ENCODE data around the gene CYP26B1. TPM values are rescaled to one million over a fixed set of nuclear protein-coding genes. Genes with fewer than 3 reads are reported as not detected.

The CYP26B1 gene
- polyA plus RNA-seq, 4 donors = 0.22 to 6.2 (median 1.6) TPM

GRCh38 chr2:72145658-72146329 is 1.9 kb downstream of the CYP26B1 start:
- peak overlapping the region in 2 of 3 donors; percentile 31 to 34 for H3K4me3 ChIP-seq (ENCODE audit: low read depth in 1 of 3, low read length in 3 of 3)
- H3K9me3 ChIP-seq (ENCODE audit: control insufficient read depth in 2 of 2, insufficient read depth in 1 of 2, low read depth in 1 of 2, low read length in 1 of 2) = peaks cover 0 to 12% of the 10 kb centered on the region in 2 donors
- peaks cover 2 to 54% (median 13%) of the 10 kb centered on the region in 3 donors for H3K4me1 ChIP-seq (ENCODE audit: control insufficient read depth in 3 of 3, insufficient read depth in 2 of 3, low read depth in 1 of 3, low read length in 2 of 3)
- H3K27me3 ChIP-seq (ENCODE audit: control insufficient read depth in 3 of 3, insufficient read depth in 3 of 3, low read length in 3 of 3) = peaks cover 4 to 86% (median 20%) of the 10 kb centered on the region in 3 donors
- 2 to 4% (median 3%) methylated on average over 33 of the region's 33 CpGs for WGBS, 3 donors
- no peaks in the 10 kb centered on the region for H3K36me3 ChIP-seq (ENCODE audit: control insufficient read depth in 3 of 3, insufficient read depth in 2 of 3, low read depth in 1 of 3, low read length in 3 of 3)
- no peak for FAIRE-seq
- DNase-seq = peak in 1 of 2 donors; percentile 16
- no peak overlapping the region for H3K27ac ChIP-seq (ENCODE audit: low read depth in 1 of 3, low read length in 2 of 3)

GRCh38 chr2:72145289-72145657 is 2.4 kb downstream of the CYP26B1 start:
- no peak overlapping the region for H3K27ac ChIP-seq (ENCODE audit: low read depth in 1 of 3, low read length in 2 of 3)
- 1 to 2% (median 1%) methylated on average over 29 of the region's 29 CpGs for WGBS, 3 donors
- H3K27me3 ChIP-seq (ENCODE audit: control insufficient read depth in 3 of 3, insufficient read depth in 3 of 3, low read length in 3 of 3) = peaks cover 4 to 82% (median 20%) of the 10 kb centered on the region in 3 donors
- peak in 1 of 2 donors; percentile 56 for DNase-seq
- no peak for FAIRE-seq
- H3K4me1 ChIP-seq (ENCODE audit: control insufficient read depth in 3 of 3, insufficient read depth in 2 of 3, low read depth in 1 of 3, low read length in 2 of 3) = peaks cover 2 to 54% (median 13%) of the 10 kb centered on the region in 3 donors
- peaks cover 0 to 12% of the 10 kb centered on the region in 2 donors for H3K9me3 ChIP-seq (ENCODE audit: control insufficient read depth in 2 of 2, insufficient read depth in 1 of 2, low read depth in 1 of 2, low read length in 1 of 2)
- peak overlapping the region in 2 of 3 donors; percentile 31 to 34 for H3K4me3 ChIP-seq (ENCODE audit: low read depth in 1 of 3, low read length in 3 of 3)
- H3K36me3 ChIP-seq (ENCODE audit: control insufficient read depth in 3 of 3, insufficient read depth in 2 of 3, low read depth in 1 of 3, low read length in 3 of 3) = no peaks in the 10 kb centered on the region

- FAIRE-seq = no peak
- WGBS, 3 donors = 1 to 2% (median 1%) methylated on average over 53 to 63 of the region's 63 CpGs
- peaks cover 4 to 77% (median 15%) of the 10 kb centered on the region in 3 donors for H3K27me3 ChIP-seq (ENCODE audit: control insufficient read depth in 3 of 3, insufficient read depth in 3 of 3, low read length in 3 of 3)
- H3K27ac ChIP-seq (ENCODE audit: low read depth in 1 of 3, low read length in 2 of 3) = peak overlapping the region in 1 of 3 donors; percentile 3
- no peaks in the 10 kb centered on the region for H3K36me3 ChIP-seq (ENCODE audit: control insufficient read depth in 3 of 3, insufficient read depth in 2 of 3, low read depth in 1 of 3, low read length in 3 of 3)
- DNase-seq = peak; percentile 64 to 69
- H3K4me1 ChIP-seq (ENCODE audit: control insufficient read depth in 3 of 3, insufficient read depth in 2 of 3, low read depth in 1 of 3, low read length in 2 of 3) = peaks cover 2 to 50% (median 13%) of the 10 kb centered on the region in 3 donors
- H3K4me3 ChIP-seq (ENCODE audit: low read depth in 1 of 3, low read length in 3 of 3) = peak overlapping the region in 2 of 3 donors; percentile 31 to 34
- H3K9me3 ChIP-seq (ENCODE audit: control insufficient read depth in 2 of 2, insufficient read depth in 1 of 2, low read depth in 1 of 2, low read length in 1 of 2) = peaks cover 0 to 12% of the 10 kb centered on the region in 2 donors
Observed at GRCh38 chr2:72144632-72145288, 2.9 kb downstream of the CYP26B1 start.

DNA sequence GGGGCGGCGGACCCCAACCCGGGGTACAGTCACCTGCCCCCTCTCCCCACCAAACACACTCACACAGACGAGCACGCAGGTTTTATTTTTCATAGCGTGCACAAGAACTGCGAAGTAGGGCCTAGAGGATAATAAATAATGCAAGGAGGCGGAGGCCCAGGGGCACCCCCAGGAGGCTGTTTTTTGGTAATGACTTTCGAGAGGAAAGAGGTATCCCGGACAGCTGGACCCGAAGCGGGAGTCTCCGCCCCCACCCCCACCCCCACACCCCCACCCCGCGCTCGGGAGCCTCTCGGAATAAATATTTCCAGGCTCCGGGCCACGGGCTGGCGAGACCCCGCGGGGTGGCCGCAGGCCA is 3.4 kb downstream of the CYP26B1 start:
- DNase-seq (peak in 1 of 2 donors; percentile 7), FAIRE-seq (no peak)
- Histone ChIP-seq H3K36me3 (ENCODE audit: control insufficient read depth in 3 of 3, insufficient read depth in 2 of 3, low read depth in 1 of 3, low read length in 3 of 3) (no peaks in the 10 kb centered on the region), H3K4me3 (ENCODE audit: low read depth in 1 of 3, low read length in 3 of 3) (peak overlapping the region in 2 of 3 donors; percentile 31 to 34), H3K27ac (ENCODE audit: low read depth in 1 of 3, low read length in 2 of 3) (peak overlapping the region in 1 of 3 donors; percentile 3), H3K9me3 (ENCODE audit: control insufficient read depth in 2 of 2, insufficient read depth in 1 of 2, low read depth in 1 of 2, low read length in 1 of 2) (peaks cover 0 to 12% of the 10 kb centered on the region in 2 donors), H3K27me3 (ENCODE audit: control insufficient read depth in 3 of 3, insufficient read depth in 3 of 3, low read length in 3 of 3) (peaks cover 4 to 72% (median 13%) of the 10 kb centered on the region in 3 donors), H3K4me1 (ENCODE audit: control insufficient read depth in 3 of 3, insufficient read depth in 2 of 3, low read depth in 1 of 3, low read length in 2 of 3) (peaks cover 0 to 45% (median 9%) of the 10 kb centered on the region in 3 donors)
- 3 to 6% (median 6%) methylated on average over 23 of the region's 23 CpGs for WGBS, 3 donors

GRCh38 chr2:72143441-72144273 is 4.0 kb downstream of the CYP26B1 start:
- WGBS, 3 donors = 17 to 21% (median 17%) methylated on average over 65 of the region's 65 CpGs
- peak overlapping the region in 1 of 3 donors; percentile 22 for H3K4me3 ChIP-seq (ENCODE audit: low read depth in 1 of 3, low read length in 3 of 3)
- peak in 1 of 2 donors; percentile 16 for DNase-seq
- peaks cover 4 to 67% (median 10%) of the 10 kb centered on the region in 3 donors for H3K27me3 ChIP-seq (ENCODE audit: control insufficient read depth in 3 of 3, insufficient read depth in 3 of 3, low read length in 3 of 3)
- peaks cover 2 to 47% (median 8%) of the 10 kb centered on the region in 3 donors for H3K4me1 ChIP-seq (ENCODE audit: control insufficient read depth in 3 of 3, insufficient read depth in 2 of 3, low read depth in 1 of 3, low read length in 2 of 3)
- H3K9me3 ChIP-seq (ENCODE audit: control insufficient read depth in 2 of 2, insufficient read depth in 1 of 2, low read depth in 1 of 2, low read length in 1 of 2) = peaks cover 0 to 12% of the 10 kb centered on the region in 2 donors
- peak overlapping the region in 1 of 3 donors; percentile 3 for H3K27ac ChIP-seq (ENCODE audit: low read depth in 1 of 3, low read length in 2 of 3)
- H3K36me3 ChIP-seq (ENCODE audit: control insufficient read depth in 3 of 3, insufficient read depth in 2 of 3, low read depth in 1 of 3, low read length in 3 of 3) = no peaks in the 10 kb centered on the region
- no peak for FAIRE-seq

DNA sequence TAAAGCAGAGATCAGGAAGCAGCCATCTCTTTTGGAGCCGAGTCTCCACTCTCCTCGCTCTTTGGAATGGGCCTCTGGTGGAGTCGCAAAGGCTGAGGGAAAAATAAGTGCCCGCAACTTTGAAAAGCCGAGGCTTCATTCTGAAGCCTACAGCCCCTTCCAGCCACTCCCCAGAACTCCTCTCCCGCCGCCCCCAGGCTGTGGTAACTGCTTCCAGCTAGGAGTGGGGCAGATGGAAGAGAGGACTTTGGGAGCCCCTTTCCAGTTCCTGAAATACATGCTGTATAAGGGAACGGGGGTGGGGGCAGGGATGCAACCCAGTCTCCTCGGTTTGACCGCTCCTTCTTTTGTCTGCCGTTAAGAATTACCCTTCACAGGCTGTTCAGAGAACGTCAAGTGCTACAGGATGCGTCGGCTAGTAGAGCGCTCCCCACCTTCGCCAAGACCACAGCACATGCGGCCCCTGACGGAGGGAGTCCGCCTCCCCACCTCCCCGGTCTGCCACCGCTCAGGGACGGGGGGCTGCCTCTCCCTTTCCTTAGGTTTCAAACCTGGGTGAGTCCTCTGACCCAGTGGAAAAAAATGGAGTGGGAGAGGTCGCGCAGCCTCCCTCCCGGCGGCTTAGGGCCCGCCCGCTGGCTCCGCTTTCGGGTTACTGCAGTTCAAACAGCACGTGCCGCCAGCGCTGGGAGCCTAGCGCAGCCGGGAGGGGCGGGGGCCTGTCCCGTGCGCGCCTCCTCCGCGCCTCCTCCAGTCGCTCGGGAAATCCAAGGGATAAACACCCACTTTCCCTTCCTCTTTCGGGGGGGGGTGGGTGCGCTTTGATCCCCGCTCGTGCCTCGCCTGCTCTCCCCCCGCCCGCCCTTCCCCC is 4.9 kb downstream of the CYP26B1 start:
- peaks cover 5 to 51% (median 8%) of the 10 kb centered on the region in 3 donors for H3K4me1 ChIP-seq (ENCODE audit: control insufficient read depth in 3 of 3, insufficient read depth in 2 of 3, low read depth in 1 of 3, low read length in 2 of 3)
- WGBS, 3 donors = 18 to 22% (median 19%) methylated on average over 39 to 50 of the region's 50 CpGs

DNA sequence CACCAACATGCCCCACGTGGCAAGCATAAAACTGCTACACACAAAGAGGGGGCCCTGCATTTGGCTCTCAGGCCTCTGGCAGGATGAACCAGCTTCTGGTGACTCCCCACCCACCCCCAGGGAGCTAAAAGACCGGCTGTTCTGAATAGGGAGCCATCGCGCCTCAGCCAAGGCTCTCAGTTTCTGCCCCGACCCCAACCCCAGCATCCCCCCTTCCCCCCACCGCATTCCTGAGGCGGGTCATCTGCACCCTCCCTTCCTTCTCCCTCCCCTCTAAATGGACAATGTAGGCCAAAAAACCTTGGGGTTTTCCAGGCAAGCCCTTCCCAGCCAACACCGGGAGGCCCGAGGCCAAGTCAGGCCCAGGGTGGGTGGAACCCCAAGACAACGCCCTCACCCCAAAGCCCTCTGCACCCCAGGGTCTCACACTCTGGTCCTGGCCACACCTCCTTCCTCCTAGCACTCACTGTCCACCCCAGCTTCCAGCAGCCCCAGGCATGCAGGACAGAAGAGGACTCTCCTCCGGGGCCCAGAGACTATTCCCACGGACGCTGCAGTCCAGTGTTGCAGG is 5.7 kb downstream of the CYP26B1 start:
- peaks cover 0 to 54% (median 9%) of the 10 kb centered on the region in 3 donors for H3K27me3 ChIP-seq (ENCODE audit: control insufficient read depth in 3 of 3, insufficient read depth in 3 of 3, low read length in 3 of 3)
- 77 to 85% (median 80%) methylated on average over 13 of the region's 13 CpGs for WGBS, 3 donors
- FAIRE-seq (no peak), DNase-seq (no peak)
- H3K27ac ChIP-seq (ENCODE audit: low read depth in 1 of 3, low read length in 2 of 3) = no peak overlapping the region
- H3K4me3 ChIP-seq (ENCODE audit: low read depth in 1 of 3, low read length in 3 of 3) = no peak overlapping the region
- peaks cover 0 to 12% of the 10 kb centered on the region in 2 donors for H3K9me3 ChIP-seq (ENCODE audit: control insufficient read depth in 2 of 2, insufficient read depth in 1 of 2, low read depth in 1 of 2, low read length in 1 of 2)
- H3K36me3 ChIP-seq (ENCODE audit: control insufficient read depth in 3 of 3, insufficient read depth in 2 of 3, low read depth in 1 of 3, low read length in 3 of 3) = no peaks in the 10 kb centered on the region
- peaks cover 5 to 53% (median 8%) of the 10 kb centered on the region in 3 donors for H3K4me1 ChIP-seq (ENCODE audit: control insufficient read depth in 3 of 3, insufficient read depth in 2 of 3, low read depth in 1 of 3, low read length in 2 of 3)

More for the DNA sequence above, 4.9 kb downstream of the CYP26B1 start:
- H3K36me3 ChIP-seq (ENCODE audit: control insufficient read depth in 3 of 3, insufficient read depth in 2 of 3, low read depth in 1 of 3, low read length in 3 of 3) = no peaks in the 10 kb centered on the region
- DNase-seq (peak; percentile 61 to 79), FAIRE-seq (no peak)
- H3K9me3 ChIP-seq (ENCODE audit: control insufficient read depth in 2 of 2, insufficient read depth in 1 of 2, low read depth in 1 of 2, low read length in 1 of 2) = peaks cover 0 to 12% of the 10 kb centered on the region in 2 donors
- peak overlapping the region in 1 of 3 donors; percentile 22 for H3K4me3 ChIP-seq (ENCODE audit: low read depth in 1 of 3, low read length in 3 of 3)
- no peak overlapping the region for H3K27ac ChIP-seq (ENCODE audit: low read depth in 1 of 3, low read length in 2 of 3)
- peaks cover 0 to 61% (median 10%) of the 10 kb centered on the region in 3 donors for H3K27me3 ChIP-seq (ENCODE audit: control insufficient read depth in 3 of 3, insufficient read depth in 3 of 3, low read length in 3 of 3)

Data from small intestine (tissue), 7 donors.